ENCODE results near the gene PRPF4.

- TF ChIP-seq RAD21 (conservative IDR thresholded peaks at IDR 0.05 in 1 of 2, IDR thresholded peaks at IDR 0.05 in 1 of 2) = no peak
- TF ChIP-seq POLR2A (IDR thresholded peaks at IDR 0.05; ENCODE audit: low read length) = no peak
- no peak for TF ChIP-seq CEBPB (IDR thresholded peaks at IDR 0.05)
- no peak for TF ChIP-seq MAX (IDR thresholded peaks at IDR 0.05)
- no peak for TF ChIP-seq CHD2 (IDR thresholded peaks at IDR 0.05; ENCODE audit: low read length, partially characterized antibody)
- TF ChIP-seq CTCF (IDR thresholded peaks at IDR 0.05) = no peak
- no peak for TF ChIP-seq RFX5 (IDR thresholded peaks at IDR 0.05)
- TF ChIP-seq, protein P1, sequence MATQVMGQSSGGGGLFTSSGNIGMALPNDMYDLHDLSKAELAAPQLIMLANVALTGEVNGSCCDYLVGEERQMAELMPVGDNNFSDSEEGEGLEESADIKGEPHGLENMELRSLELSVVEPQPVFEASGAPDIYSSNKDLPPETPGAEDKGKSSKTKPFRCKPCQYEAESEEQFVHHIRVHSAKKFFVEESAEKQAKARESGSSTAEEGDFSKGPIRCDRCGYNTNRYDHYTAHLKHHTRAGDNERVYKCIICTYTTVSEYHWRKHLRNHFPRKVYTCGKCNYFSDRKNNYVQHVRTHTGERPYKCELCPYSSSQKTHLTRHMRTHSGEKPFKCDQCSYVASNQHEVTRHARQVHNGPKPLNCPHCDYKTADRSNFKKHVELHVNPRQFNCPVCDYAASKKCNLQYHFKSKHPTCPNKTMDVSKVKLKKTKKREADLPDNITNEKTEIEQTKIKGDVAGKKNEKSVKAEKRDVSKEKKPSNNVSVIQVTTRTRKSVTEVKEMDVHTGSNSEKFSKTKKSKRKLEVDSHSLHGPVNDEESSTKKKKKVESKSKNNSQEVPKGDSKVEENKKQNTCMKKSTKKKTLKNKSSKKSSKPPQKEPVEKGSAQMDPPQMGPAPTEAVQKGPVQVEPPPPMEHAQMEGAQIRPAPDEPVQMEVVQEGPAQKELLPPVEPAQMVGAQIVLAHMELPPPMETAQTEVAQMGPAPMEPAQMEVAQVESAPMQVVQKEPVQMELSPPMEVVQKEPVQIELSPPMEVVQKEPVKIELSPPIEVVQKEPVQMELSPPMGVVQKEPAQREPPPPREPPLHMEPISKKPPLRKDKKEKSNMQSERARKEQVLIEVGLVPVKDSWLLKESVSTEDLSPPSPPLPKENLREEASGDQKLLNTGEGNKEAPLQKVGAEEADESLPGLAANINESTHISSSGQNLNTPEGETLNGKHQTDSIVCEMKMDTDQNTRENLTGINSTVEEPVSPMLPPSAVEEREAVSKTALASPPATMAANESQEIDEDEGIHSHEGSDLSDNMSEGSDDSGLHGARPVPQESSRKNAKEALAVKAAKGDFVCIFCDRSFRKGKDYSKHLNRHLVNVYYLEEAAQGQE (IDR thresholded peaks at IDR 0.05) = no peak
- TF ChIP-seq RCOR1 (IDR thresholded peaks at IDR 0.05; ENCODE audit: low read depth, low read length) = no peak
- no peak for TF ChIP-seq SREBF2 (IDR thresholded peaks at IDR 0.05)
- TF ChIP-seq MAZ (IDR thresholded peaks at IDR 0.05; ENCODE audit: borderline replicate concordance, low read depth, low read length) = no peak
- no peak for TF ChIP-seq EP300 (IDR thresholded peaks at IDR 0.05)
Measured at GRCh38 chr9:113302792-113303418, 27.4 kb downstream of the PRPF4 start, which contains the start of gene RNF183.
